GM21528 (cell line): ENCODE results near the gene POLG2.
A peak's percentile ranks its signal among the peaks of the same experiment; 100 is the strongest.
"Not testable (repeated sequence)": the region's sequence is repeated elsewhere in the genome, so short reads cannot be mapped to it uniquely, and the experiment has no call there.

ENCODE experiments used
- ATAC-seq: cut with Tn5 transposase; IDR thresholded peaks from one replicate; pipeline ENCODE4 v1.9.1; 2021; ENCODE audit warnings: mild to moderate bottlenecking, moderate library complexity; ENCODE audit not compliant: unreplicated experiment, low FRiP score

POLG2 gene

GRCh38 chr17:64506201-64506575 is 9.3 kb upstream of the POLG2 start, which contains the start of gene DDX5:
Gene DDX5, minus strand, starts transcription at chr17:64506289. Its CDS starts 170 bp downstream, at chr17:64506119.
- peak; percentile 59 for ATAC-seq

- ATAC-seq, result peak; percentile 30
Measured at GRCh38 chr17:64505340-64506200, 8.7 kb upstream of the POLG2 start.

- ATAC-seq, result no peak
Measured at GRCh38 chr17:64504769-64505339, 8.0 kb upstream of the POLG2 start.

GRCh38 chr17:64503821-64504768 is 7.2 kb upstream of the POLG2 start:
- ATAC-seq, result no peak

GRCh38 chr17:64503341-64503740 is 6.5 kb upstream of the POLG2 start:
- no peak for ATAC-seq

GRCh38 chr17:64502809-64503208 is 6.0 kb upstream of the POLG2 start:
- ATAC-seq, result no peak

GRCh38 chr17:64502021-64502420 is 5.2 kb upstream of the POLG2 start:
- ATAC-seq, result no peak

GRCh38 chr17:64500862-64501765 is 4.3 kb upstream of the POLG2 start:
- no peak for ATAC-seq

- ATAC-seq, result no peak
Measured at GRCh38 chr17:64500487-64500859, 3.6 kb upstream of the POLG2 start.

- ATAC-seq, result no peak
Measured at GRCh38 chr17:64499805-64500486, 3.1 kb upstream of the POLG2 start.

- ATAC-seq, result no peak
Measured at GRCh38 chr17:64498308-64499203, 1.7 kb upstream of the POLG2 start.

- ATAC-seq, result peak; percentile 5
Measured at GRCh38 chr17:64497565-64498035, 746 bp upstream of the POLG2 start.

GRCh38 chr17:64496348-64496785 is 487 bp downstream of the POLG2 start:
- ATAC-seq, result no peak

GRCh38 chr17:64495300-64495699 is 1.6 kb downstream of the POLG2 start:
- not testable (repeated sequence) for ATAC-seq

- ATAC-seq, result no peak
Measured at GRCh38 chr17:64494121-64494520, 2.7 kb downstream of the POLG2 start.

GRCh38 chr17:64492481-64493109 is 4.3 kb downstream of the POLG2 start:
- ATAC-seq, result no peak

GRCh38 chr17:64491994-64492393 is 4.9 kb downstream of the POLG2 start:
- ATAC-seq, result no peak
